NT2/D1 (cell line): ENCODE results near the gene DYDC2.

Source experiments
- SUZ12 ChIP-seq: IDR thresholded peaks from 2 replicates; pipeline ENCODE4 v1.6.1; 2011; ENCODE audit not compliant: insufficient read length, insufficient read depth; ENCODE audit errors: extremely low read depth
- YY1 ChIP-seq: IDR thresholded peaks from 2 replicates; pipeline ENCODE4 v1.6.1; 2011; ENCODE audit not compliant: insufficient read length, insufficient read depth
- ZNF274 ChIP-seq: IDR thresholded peaks from 2 replicates; pipeline ENCODE4 v1.6.1; 2011; ENCODE audit warnings: mild to moderate bottlenecking, low read depth, low read length

DNA sequence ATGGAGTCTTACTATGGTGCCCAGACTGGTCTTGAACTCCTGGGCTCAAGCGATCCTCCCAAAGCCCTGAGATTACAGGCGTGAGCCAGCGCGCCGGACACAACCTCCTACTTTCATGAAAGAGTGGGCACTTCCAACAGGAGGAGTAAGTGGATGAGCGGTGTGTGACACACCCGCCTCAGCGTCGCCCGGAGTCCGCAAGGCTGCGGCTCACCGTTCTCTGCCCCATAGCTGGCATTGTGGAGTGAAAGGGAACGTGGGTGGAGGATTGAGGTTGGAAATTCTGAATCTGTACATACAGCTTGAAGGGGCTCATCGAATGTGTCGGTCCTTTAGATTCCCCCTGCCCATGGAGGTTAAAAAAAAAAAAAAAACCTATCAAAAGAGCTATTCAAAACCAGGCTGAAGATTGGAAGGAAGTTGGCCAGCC is 51.2 kb downstream of the DYDC2 start:
- TF ChIP-seq ZNF274 (no peak), YY1 (no peak), SUZ12 (no peak)
